HG02973 (cell line): ENCODE results near the gene QKI.

Experiments
- ATAC-seq: cut with Tn5 transposase; IDR thresholded peaks from one replicate; pipeline ENCODE4 v1.9.1; 2021; ENCODE audit warnings: moderate library complexity; ENCODE audit not compliant: unreplicated experiment

The QKI gene

DNA sequence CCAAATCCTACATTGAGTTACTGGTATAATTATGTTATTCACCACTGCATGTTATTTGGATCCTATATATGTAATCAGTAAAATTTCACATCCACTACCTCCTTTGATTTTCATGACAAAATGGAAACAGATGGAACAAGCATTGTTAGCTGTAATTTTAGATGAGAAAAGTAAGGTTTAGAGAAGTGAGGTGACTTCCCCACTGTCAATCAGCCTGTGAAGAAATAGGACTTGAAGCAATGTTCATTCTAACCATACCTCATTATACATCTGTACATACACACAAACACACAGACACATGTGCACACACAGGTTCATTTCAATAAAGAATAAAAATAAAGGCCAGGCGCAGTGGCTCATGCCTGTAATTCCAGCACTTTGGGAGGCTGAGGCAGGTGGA is 23.7 kb upstream of the QKI start:
- no peak for ATAC-seq

DNA sequence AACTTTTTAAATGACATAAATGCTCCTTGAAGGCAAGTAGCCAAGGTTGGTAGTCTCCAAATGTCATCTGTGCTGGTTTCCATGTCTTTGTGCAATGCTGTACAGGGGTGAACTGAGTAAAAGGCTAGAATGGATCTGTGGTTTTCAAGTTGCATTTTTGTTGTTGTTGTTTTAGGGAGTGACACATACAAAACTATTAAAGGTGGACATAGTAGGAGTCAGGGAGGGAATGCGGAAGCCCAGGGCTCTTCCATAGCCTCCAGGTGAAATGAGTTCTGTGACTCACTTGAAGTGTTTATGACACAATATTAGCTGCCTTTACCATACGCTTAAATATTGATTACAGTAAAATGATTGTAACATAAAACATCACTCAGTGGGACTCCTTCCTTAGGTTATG is 22.5 kb upstream of the QKI start:
- no peak for ATAC-seq

DNA sequence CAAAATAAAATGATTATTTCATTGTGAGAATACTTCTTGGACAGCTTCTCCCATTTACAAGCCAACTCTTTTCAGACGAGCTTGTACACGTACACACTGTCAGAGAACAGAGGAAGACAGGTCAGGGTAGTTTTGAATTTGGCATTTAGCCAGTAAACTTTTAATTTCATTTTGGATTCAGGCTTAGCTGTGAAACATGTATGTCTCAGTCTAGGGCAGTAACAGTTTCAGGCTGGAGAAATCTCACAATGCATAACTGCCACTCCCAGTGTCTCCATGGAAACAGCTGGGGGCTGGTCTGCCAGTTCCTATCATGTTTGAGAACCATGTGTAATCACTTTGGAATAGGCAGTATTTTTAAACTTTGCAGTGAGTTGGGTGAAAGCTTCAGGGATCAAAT is 22.0 kb upstream of the QKI start:
- no peak for ATAC-seq

DNA sequence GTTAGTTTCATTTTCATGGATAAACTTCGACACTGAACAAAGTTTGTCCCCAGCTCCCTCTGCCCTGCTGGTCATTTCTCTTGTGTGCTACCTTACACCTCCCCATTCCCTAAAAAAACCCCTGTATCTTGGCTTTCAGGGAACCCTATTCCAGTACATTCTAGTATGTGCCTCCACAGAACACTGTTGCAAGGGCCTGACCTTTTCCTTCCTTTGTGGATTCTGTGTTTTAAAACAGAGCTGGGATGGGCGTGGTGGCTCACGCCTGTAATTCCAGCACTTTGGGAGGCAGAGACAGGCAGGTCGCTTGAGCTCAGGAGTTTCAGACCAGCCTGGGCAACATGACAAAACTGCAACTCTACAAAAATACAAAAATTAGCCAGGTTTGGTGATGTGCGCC is 20.6 kb upstream of the QKI start:
- no peak for ATAC-seq

DNA sequence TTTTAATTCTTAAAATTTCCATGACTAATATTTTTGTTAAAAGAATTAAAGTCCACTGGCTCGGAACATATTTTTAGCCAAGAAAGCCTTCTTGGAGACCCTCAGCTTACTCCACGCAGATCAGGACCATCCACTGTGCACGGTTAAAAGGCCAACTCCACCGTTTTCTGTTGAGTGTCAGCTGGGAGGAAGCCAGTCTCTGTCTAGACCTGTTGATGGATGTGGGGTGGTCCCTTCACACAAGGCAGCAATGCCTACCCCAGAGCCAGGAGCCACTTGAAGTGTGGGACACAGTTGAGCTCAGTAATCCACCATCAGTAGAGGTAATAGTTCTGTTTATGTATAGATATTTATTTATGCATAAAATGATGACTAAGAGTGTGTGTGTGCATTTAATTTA is 19.9 kb upstream of the QKI start:
- ATAC-seq, result no peak

DNA sequence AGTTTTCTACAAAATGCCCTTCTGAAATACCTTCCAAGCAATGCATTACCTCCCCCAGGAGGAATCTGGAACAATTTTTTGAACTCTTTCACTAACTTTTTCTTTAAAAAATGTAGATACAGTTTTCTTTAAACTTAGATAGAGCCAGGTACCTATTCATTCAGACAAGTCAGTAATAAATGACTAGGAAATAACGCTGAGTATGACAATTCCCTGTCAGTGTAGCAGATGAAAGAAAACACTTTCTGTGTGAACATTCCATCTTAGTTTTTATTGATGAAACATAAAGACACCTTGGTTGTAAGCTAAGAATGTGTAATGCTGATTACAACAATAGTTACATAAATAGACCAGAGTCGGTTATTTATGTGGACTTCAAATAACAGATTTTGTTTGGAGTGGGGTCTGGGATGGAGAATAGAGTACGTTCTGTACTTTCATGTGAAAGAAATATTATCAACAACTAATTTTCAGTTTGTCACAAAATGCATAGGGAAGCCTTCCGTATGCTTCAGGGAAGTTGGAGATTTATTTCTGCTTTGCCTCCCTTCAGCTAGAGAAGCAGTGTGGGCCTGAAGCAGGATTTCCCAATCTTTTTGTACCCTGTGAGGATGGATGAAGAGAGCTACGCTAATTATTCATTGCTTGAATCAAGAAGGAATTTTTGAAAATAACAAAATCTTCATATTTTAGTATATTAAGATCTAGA is 19.2 kb upstream of the QKI start:
- no peak for ATAC-seq

DNA sequence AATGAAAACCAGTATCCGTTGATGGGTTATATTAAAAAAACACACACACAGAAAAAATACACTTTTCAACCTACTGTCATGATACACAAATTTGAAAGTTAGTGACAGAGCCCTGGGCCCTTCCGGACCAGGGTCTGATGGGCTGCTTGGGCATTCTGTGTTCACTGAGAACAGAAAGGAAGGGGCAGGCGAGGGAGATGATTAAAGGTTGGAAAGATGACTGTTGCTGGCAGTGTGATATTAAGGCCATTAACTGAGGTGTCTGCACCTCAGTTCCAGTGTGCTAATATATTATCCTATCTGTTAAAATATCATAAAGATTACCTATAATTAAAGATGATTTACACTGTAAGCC is 18.7 kb upstream of the QKI start:
- no peak for ATAC-seq

DNA sequence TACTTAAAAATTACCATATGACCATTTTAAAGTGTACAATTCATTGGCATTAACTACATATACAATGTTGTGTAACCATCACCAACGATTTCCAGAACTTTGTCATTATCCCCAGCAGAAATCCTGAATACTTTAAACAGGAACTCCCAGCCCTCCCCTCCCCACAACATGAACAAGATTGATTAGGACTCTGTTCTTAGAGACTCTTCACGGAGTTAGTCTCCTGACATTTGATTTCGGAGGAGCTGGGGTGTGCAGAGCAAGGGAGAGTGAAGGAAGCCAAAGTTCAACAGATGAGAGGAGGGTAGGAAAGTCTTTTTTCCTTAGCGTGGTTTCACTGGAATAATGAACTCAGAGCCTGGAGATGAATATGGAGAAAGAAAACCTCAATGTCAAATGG is 17.2 kb upstream of the QKI start:
- ATAC-seq, result no peak

DNA sequence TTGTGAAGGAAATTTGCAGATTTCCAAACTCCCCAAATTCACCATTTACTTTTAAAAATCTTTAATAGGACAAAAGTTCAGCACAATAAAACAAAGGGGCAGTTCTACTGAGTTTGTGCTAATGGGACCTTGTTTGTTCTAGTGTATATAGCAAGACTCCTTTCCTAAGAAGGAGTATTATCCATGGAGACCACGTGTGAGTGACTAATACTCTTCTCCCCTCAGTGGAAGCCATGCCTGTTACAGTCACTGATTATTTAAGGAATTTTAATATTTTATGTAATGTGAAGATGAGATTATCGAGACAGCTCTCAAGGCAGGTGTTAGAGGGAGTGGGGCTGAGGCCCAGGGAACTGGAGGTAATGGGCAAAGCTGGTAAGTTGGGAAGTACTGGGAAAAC is 16.4 kb upstream of the QKI start:
- ATAC-seq, result no peak

DNA sequence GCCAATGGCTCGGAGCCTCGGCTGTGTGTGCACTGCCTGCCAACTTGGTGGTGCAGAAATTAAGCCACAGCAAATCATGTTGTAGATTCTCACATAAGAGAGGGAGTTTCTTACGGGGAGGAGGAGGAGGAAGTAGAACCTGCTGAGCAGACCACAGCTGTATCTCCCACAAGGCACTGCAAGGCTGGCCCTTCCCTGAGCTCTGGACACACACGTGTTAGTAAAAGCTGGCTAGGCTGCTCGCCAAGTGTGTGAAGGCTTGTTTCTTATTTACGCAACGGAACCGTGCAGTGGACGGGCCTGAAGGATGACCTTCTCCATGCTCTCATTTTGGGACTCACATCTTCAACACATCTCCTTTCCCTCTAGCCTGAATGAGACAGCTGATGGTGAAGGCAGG is 15.7 kb upstream of the QKI start:
- no peak for ATAC-seq

DNA sequence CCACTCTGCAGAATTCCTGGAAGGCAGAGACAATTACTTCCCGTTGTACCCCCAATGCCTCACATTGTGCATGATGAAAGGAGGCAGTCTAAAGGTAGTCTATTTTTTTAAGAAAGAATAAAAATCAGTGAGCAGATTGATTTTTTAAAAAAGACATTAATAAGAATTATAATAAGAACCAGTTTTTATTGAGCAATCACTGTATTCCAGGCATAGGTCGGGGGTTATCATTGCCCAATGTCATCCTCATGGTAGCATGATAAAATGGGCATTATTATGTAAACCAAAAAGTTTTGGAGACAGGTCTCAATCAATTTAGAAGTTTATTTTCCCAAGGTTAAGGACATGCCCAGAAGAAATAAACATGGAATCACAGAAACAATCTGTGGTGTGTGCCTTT is 14.0 kb upstream of the QKI start:
- ATAC-seq, result no peak

DNA sequence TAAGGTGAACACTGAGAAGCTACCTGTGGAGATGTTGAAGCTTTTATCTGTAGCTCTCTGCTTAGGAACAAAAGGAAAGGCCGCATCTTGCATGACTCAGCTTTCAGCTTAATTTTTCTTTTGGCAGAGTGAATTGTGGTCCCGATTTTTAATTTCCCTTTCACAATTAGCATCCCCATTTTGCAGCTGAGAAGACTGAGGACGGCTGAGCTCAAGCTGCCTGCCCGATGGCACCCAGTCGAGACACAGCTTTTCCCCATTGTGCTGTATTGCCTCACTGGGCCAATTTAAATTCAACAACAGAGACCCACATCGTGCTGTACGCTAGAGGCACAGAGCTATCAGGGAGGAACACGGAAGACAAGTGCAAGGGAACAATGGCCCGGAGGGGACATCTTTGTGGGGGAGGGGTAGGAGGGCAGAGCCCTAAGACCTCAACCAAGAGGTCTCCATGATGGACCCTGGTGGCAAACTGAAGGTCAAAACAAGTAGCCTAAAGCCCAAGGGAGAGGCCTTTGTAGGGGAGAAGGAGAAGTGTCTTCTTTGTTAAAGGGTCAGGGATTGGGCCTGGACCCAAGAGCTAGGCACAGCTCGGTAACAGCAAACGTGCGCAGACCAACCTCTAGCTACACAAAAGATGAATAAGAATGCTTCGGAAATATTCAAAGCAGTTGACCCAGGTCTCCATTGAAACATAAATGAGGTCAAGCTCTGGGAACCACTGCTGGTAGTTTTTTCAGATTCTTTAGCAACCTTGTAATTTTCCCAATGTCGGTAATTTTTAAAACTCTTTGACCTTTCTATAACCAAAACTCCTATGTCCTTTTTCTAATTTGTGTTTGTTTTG is 13.3 kb upstream of the QKI start:
- no peak for ATAC-seq

DNA sequence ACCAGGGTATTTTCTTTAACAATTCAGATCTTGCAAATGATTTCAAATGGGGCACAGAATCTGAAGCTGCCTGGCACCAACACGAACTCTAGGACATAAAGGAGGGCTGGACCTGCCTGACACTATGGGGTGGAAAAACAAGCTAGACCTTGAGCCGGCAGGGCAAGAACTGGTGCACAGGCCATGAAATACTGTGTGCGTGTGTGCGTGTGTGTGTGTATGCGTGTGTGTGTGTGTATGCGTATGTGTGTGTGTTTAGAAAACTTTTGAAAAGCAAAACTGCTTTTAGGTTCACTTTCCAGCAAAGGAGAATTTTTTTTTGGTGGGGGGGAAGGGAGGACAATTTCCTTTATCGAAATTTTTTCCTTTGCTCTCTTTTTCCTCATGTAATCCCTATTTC is 11.9 kb upstream of the QKI start:
- ATAC-seq, result no peak

DNA sequence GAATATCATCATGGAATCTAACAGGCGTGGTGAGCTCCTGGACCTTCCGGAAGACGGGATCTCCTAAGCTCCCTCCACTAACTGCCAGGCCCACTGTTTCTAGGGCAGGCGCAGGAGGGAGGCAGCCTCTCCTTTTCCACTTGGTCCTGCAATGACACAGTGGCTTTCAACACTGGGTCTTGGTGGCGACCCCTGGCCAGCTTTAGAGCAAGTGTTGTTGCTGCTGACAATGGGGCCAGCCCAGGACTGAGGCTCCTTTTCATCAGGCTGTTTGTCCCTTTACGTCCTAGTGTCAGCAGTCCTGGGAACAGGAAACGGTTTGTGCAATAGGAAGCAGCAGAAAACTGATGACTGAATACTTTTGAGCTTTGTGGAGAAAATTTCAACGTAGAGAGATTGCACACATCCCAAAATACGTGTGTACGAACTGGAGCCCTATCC is 9.7 kb upstream of the QKI start:
- ATAC-seq, result no peak

DNA sequence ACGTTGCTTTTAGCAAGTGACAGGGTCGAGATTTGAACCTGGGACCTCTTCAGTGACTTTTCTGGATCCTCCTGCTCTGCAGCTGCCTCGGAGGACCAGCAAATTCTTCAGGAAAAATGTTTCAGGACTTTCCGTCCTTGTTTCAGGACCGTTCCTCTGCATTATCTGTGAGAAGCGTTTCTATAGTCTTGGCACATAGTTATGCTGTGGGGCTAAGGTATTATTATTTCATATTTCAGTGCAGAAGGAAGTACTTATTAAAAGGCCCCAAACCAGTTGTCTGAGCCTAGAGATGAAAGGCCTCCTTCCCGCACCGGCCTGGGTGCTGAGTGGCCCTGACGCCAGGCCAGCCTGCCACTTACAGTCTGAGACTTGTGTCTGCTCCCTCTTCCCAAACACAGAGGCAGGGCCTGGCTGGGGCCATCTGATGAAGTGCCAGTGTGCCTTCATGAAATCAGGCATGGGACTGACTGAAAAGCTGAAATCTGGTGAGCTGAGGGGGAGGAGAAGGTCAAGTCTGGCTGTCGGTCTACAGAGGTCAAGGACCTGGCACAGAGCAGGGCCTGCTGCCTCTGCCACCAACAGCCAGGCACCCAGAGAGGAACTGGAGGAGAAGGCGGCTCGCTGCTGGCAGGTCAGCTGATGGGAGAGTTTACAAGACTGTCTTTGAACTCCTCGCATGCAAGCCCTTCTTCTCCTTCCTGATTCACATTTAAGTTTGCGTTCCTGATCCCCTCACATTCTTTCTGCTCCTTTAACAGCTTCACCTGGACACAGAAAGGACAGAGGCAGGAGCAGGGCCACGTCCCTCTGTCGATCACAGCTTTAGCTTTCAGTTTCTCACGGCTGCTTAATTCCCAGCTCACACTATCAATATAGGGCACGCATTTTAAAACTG is 8.9 kb upstream of the QKI start:
- peak; percentile 66 for ATAC-seq

DNA sequence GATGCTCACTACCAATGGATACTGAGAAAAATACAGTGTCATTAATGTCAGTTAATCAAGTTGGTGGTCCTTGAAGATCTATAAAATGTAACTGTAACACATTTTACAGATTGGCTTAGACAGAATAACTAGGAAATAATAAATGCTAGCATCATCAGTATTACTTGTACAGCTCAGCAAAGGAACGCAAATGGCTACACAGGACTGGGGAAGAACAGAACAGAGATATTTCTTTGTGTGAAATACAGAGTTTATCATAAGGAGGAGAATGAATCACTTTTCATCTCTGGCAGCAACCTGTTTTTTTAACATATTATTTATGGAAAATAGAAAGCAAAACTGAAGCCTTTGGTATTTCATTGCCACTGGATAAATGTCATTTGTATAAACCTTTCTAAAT is 8.2 kb upstream of the QKI start:
- ATAC-seq, result peak; percentile 15

DNA sequence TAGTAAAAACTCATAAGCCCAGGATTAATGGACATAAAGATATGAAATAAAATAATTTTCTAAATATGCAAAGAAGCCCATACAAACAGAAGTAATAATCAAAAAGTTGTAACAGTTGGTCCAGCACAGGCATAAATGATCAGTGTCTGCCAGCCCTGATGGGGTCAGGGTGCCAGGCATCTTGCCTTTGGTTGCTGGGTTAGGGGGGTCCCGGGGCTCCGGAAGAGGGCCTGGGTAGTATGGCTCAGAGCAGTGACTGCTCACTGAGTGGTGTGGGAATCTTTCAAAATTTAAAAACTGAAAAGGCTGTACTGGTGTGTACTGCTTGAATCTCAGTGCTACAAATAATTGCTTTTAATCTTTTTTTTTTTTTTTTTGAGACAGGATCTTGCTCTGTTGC is 7.7 kb upstream of the QKI start:
- ATAC-seq, result no peak

DNA sequence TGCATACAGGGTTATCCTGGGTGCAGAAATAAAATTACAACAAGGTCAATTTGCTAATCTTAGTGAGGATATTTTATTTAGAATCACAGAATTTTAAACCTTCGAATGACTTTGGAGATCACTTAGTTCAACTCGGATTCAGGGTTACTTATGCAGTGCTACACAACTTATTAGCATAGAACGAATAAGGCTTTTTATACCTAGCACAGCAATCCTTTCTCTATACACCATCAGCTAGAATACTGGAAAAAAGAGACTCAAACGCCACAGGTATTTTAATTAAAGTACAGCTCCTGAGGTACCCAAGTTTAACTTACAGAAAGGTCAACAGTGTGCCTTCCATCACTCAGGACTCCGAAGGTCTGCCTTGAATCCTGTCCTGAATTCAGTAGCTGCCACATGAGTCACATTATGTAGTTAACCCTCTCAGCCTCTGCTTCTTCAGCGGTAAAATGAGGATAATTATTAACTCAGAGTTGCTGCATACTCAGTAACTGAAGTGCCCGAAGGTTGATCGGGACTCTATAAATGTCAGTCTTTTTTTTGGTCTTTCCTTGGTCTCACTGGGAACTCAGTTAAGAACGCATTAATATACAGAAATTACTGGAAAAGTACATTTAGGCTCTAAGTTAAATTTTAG is 6.0 kb upstream of the QKI start:
- ATAC-seq, result no peak

DNA sequence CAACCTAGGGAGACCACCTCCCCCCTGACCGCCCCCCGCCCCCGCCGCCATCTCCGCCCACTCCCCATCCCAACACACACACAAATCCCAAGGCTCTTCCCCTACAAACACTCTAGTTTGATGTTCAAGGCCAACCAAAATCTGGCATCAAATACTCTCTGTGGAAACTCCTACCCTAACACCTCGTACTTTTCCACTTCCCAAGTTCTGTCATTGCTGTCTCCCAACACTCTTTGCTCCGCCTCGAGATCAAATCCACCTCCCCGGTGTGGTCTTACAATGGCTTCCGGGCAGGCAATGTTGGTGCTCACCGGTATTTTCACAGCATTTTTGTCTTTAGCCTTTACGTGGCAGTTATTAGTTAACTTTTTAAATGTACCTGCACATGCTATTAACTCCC is 4.8 kb upstream of the QKI start:
- no peak for ATAC-seq

DNA sequence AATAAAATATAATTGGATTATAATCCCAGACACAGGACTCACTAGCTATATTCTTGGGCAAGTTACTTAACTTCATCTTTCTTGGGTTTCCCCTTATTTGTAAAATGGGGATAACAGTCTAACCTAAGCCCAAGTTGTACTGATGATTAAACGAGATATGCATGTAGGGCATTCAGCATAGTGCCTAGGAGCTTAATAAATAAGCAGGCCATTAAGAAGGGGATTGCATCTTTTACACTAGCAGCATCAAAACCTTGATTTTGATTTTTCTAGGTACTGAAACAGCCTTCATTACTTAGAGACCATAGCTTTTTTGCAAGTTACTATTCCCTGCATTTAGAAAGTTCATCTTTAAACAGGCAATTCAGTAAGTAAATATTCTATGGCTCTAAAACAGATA is 2.2 kb upstream of the QKI start:
- no peak for ATAC-seq

DNA sequence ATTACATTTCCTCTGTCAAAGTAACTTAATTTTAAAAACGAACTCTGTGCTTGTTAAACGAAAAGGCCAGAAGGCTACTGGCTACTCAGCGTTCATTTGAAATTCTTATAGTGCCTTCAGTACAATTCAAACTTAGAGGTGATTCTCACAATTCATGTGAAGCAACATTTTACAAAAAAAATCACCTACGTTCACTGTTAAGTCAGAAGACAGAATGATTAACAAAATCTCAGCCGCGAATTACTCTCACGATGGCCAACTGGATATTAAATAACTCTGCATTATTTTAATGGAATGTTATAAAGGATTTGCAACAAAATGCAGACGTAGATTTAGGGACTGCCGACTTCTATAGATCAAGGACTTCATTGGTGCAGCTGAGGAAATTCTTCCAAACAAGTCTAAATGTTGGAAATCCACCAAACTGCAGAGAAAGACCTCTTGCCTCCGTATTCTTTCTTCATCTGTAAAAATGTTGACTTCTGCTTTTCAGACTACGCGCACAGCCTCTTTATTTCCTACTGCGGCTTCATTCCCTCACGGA is 1.6 kb upstream of the QKI start:
- ATAC-seq, result no peak
